ENCODE measurements around the gene EEF1B2. TPM values are rescaled to one million over a fixed set of nuclear protein-coding genes. Genes with fewer than 3 reads are reported as not detected.

Gene EEF1B2
- total and polyA plus RNA-seq, 2 of the 8 experiments (the other 6 are each of a cell fraction or from before 2014, with no cell fraction given): 504 to 679 TPM

DNA sequence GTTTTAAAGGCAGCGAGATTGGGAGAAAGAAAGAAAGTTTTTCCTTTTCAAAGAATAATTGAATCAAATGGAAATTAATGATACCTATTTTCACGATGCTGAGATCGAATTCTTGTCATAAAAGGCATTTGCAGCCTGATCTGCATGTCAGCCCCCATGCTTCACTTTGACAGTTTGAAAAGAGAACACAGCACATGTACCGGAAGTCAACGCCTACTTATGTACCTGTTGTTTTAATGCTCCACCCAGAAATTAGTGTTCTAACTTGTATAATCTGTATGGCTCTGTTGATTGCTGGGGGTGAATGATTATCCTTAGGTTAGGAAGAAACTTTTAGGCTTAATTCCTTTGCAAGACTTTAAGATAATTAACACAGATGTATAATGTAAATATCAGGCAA, 31.0 kb downstream of the EEF1B2 start:
- Histone ChIP-seq H3K56ac (replicated peaks; ENCODE audit: insufficient read length, low read depth, low read length) (no peak overlapping the region), H3K79me1 (ENCODE audit: low read depth, low read length) (no peaks in the 10 kb centered on the region), H3K4ac (replicated peaks; ENCODE audit: insufficient read length, low read depth, low read length) (no peak overlapping the region), H3K27ac (ENCODE audit: low read depth, low read length) (no peak overlapping the region), H2BK12ac (ENCODE audit: low read depth, low read length) (no peak overlapping the region), H2BK120ac (replicated peaks; ENCODE audit: low read depth, low read length) (no peak overlapping the region), H3K4me1 (replicated peaks in 1 of 4; ENCODE audit: control insufficient read depth in 3 of 4, insufficient read depth in 4 of 4, low read length in 3 of 4) (no peaks in the 10 kb centered on the region), H3K23ac (ENCODE audit: insufficient read length) (no peak overlapping the region), H4K5ac (ENCODE audit: insufficient read length, low read depth, low read length) (no peak overlapping the region), H2AFZ (ENCODE audit: low read length) (no peak overlapping the region), H3K9ac (replicated peaks in 1 of 4; ENCODE audit: extremely low read depth in 1 of 4, low read depth in 3 of 4, low read length in 3 of 4) (no peak overlapping the region), H3K23me2 (ENCODE audit: low read depth, low read length) (peaks cover 2% of the 10 kb centered on the region; the same call in 1 of the 2 replicates), H4K91ac (replicated peaks; ENCODE audit: insufficient read length, low read length) (no peak overlapping the region), H3K14ac (ENCODE audit: insufficient read length) (no peak overlapping the region), H2BK15ac (ENCODE audit: low read length) (no peak overlapping the region), H2BK5ac (ENCODE audit: low read depth, low read length) (no peak overlapping the region), H3K27me3 (replicated peaks in 1 of 4; ENCODE audit: control insufficient read depth in 3 of 4, extremely low read depth in 1 of 4, insufficient read depth in 3 of 4, low read length in 3 of 4) (no peaks in the 10 kb centered on the region), H4K8ac (ENCODE audit: extremely low read depth, insufficient read depth, low read length) (no peak overlapping the region), H2BK20ac (ENCODE audit: low read length) (no peak overlapping the region), H4K20me1 (replicated peaks in 1 of 2; ENCODE audit: control insufficient read depth in 1 of 2, insufficient read depth in 2 of 2, low read length in 2 of 2) (no peaks in the 10 kb centered on the region), H3K4me2 (ENCODE audit: insufficient read depth in 1 of 2, low read depth in 2 of 2, low read length in 2 of 2) (no peak overlapping the region), H3K18ac (ENCODE audit: extremely low read depth, low read length) (no peak overlapping the region), H2AK5ac (ENCODE audit: low read depth, low read length) (no peak overlapping the region), H3K4me3 (ENCODE audit: extremely low read depth in 1 of 4, insufficient read depth in 2 of 4, low read depth in 3 of 4, low read length in 4 of 4) (no peak overlapping the region), H3K9me3 (ENCODE audit: insufficient read depth in 2 of 2, low read depth in 1 of 2, low read length in 1 of 2) (no peaks in the 10 kb centered on the region), H3K79me2 (ENCODE audit: control insufficient read depth in 1 of 2, insufficient read depth in 2 of 2, low read length in 2 of 2) (no peaks in the 10 kb centered on the region), H3K36me3 (ENCODE audit: control insufficient read depth in 2 of 4, insufficient read depth in 4 of 4, low read length in 3 of 4) (no peaks in the 10 kb centered on the region)
- ChIA-PET POLR2A (ENCODE audit: partially characterized antibody) (no interaction called here), CTCF (ENCODE audit: partially characterized antibody) (no interaction called here)
- FAIRE-seq (no peak), DNase-seq (ENCODE audit: low read depth in 1 of 2, low spot score in 2 of 2) (no peak)
- TF ChIP-seq JUND (IDR thresholded peaks at IDR 0.05; ENCODE audit: low read length) (no peak), EGR1 (IDR thresholded peaks at IDR 0.05; ENCODE audit: borderline replicate concordance, low read depth, low read length) (no peak), SIX5 (IDR thresholded peaks at IDR 0.05; ENCODE audit: low read depth, low read length) (no peak), POLR2AphosphoS5 (IDR thresholded peaks at IDR 0.05; ENCODE audit: low read depth, low read length) (no peak), CBX5 (IDR thresholded peaks at IDR 0.05; ENCODE audit: low read depth, low read length) (no peak), BACH1 (IDR thresholded peaks at IDR 0.05; ENCODE audit: low read length) (no peak), TBP (IDR thresholded peaks at IDR 0.05; ENCODE audit: low read depth, low read length) (no peak), SAP30 (IDR thresholded peaks at IDR 0.05; ENCODE audit: insufficient read depth, insufficient replicate concordance, low read length) (no peak)
- TF ChIP-seq, protein P1, sequence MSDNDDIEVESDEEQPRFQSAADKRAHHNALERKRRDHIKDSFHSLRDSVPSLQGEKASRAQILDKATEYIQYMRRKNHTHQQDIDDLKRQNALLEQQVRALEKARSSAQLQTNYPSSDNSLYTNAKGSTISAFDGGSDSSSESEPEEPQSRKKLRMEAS (IDR thresholded peaks at IDR 0.05): no peak
- WGBS, 2 experiments (ENCODE audit: extremely low coverage in 1 of 2, insufficient coverage in 1 of 2, insufficient read length in 1 of 2, insufficient replicate concordance in 2 of 2, low coverage in 1 of 2, low lambda C conversion rate in 2 of 2, missing lambda C conversion rate in 1 of 2): 87% methylated on average over 5 of the region's 5 CpGs; no CpG with 5 or more reads in 1 of the 2 experiments

Measured in H1 (cell line).